Renal pelvis (tissue), 4 donors: Measurements from ENCODE around the gene MARCO. TPM values are rescaled to one million over a fixed set of nuclear protein-coding genes. Genes with fewer than 3 reads are reported as not detected.
"Not testable (repeated sequence)": the region's sequence is repeated elsewhere in the genome, so short reads cannot be mapped to it uniquely, and the experiment has no call there.

Source experiments
- DNase-seq: peaks from one replicate; pipeline ENCODE4 v3.0.0-alpha.2; 2013
- polyA plus RNA-seq, 3 donors: library from polyadenylated mRNA; unstranded; fragments of 120-200 nt; gene quantifications; one replicate each; pipeline ENCODE4 v1.2.1, GENCODE V29; 2013; ENCODE audit not compliant: insufficient read length in 3 of 3

The MARCO gene
- polyA plus RNA-seq, 3 donors = 0.06 to 0.31 TPM; not detected in 1

- DNase-seq = no peak
Observed at GRCh38 chr2:118973542-118973951, 31.6 kb downstream of the MARCO start.

DNA sequence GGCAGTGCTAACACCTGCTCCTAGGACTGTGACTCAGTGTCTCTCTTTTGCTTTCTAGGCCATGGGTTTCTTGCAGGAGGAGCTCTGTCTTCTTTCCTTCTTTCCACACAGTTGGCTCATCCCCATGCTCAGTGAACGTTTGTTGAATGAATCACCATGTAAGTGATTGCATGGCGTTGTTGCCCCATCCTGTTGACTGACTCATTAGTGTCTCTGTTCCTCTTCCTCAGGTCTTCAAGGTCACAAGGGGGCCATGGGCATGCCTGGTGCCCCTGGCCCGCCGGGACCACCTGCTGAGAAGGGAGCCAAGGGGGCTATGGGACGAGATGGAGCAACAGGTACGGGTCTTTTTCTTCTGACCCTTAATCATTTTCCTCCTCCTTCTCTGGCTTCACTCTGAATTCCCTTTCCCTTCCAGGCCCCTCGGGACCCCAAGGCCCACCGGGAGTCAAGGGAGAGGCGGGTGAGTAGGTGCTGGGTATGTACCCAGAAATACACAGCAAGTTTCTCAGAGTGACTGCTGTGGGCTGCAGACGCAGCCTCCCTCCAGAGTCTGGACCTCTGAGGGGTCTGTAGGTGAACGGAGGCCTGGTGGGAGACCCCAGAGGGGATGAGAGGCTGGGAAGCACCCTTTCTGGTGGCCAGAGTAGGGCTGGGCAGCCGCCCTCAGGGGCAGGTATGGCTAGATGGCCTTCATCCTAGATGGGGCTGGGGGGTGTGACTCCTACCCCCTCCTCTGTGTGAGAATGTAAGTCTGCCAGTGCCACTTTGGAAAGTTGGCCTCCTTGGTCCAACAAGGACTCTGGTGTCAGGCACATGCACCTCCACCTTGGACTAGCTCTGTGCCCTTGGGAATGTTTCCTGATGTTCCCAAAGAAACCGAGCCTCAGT lies 32.4 kb downstream of the MARCO start:
- DNase-seq = no peak

- DNase-seq = no peak
Observed at GRCh38 chr2:118975133-118975532, 33.1 kb downstream of the MARCO start.

DNA sequence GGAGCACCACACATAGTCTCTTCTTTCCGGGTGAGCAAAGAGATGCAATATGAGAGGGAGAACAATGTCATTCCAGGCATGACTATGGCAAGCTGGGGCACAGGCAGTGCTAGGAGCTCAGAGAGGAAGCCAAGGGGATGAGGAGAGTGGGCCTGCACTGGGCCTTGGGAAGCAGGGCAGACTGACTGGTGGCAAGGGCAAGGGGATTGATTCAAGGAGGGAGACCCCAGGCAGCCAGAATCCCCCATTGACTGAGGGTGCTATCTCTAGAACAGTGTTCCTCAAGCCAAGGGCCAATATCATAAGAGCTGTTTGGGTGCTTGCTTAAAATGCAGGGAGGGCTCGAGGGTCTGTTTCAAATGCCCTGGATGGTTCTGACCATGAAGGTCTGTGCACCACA lies 36.1 kb downstream of the MARCO start:
- no peak for DNase-seq

DNA sequence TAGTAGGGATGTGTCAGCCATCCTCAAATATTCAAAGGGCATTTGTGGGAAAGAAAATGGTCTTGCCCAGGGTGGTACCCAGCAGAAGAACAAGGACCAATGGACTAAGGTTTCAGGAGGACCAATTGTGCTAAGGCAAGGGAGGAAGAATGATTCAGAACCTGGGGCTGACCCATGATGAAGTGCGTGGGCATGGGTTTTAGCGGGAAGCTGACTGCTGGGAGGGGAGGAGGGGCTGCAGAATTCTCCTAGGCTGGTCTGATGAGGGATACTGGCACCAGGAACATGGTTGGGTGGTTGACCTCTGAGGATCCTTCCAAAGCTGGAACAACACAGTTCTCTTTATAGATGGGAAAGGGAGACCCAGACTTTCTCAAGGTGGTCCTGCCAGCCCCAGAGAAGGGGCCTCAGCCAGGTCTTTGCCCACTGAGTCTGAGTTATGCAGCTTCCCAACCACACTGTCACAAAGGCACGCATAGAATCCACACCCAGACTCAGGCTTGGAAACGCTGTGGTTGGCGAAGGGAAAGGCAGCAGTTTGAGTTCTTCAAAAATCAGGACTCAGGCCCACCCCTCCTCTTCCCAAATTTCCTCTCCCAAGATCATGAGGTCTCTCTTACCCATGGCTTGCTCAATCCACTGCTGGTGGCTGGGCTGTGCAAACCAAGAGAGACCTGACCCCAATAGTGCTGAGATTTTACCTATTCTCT lies 37.3 kb downstream of the MARCO start:
- DNase-seq = no peak

GRCh38 chr2:118980022-118980421 lies 38.0 kb downstream of the MARCO start:
- DNase-seq = no peak

DNA sequence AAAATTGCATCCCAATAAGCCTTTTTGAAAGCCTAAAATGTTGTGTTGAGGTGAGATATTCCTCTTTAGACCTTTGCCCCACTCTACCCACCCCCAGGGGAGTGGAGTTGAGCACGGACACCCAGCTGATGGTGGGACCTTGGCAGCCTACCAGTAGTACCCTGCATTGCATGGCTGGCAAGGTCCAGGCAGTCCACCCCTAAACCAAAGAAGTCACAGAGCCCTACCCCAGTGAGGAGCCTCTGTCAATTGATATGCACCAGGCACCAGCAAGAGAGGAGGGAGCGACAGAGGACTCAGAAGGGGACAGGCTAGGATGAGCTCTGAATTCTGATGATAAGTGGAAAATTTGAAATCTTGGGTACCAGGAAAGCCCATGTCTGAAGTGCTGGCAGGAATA lies 38.6 kb downstream of the MARCO start:
- DNase-seq = no peak

DNA sequence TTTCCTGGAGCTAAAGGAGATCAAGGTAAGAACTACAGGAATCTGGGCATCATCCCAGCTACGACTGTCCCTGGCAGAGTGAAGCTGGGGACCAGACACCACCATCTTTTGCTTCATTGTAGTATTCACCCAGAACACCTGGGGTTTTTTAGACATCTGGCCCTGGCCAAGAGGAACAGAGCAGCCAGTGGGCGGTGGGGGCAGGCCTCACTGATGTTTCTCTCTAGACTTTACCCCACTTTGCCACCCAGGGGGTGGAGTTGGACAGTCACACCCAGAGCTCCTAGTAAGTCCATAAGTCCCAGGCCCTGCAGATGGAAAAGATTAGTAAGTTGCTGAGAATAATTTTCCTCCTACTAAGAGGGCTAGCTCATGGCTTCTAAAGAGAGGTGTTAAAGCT lies 39.6 kb downstream of the MARCO start:
- no peak for DNase-seq

DNA sequence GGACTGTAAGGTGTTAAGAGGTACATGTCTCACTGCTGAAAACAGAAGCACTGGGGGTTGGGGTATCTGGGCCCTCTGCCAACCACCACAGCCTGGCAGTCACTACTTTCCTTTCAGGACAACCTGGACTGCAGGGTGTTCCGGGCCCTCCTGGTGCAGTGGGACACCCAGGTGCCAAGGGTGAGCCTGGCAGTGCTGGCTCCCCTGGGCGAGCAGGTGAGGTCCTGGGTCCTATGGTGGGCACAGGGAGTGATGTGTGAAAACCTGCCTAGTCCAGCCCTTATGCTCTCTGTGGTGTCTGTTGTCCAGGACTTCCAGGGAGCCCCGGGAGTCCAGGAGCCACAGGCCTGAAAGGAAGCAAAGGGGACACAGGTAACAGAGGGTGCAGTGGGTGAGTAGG lies 40.0 kb downstream of the MARCO start:
- no peak for DNase-seq

DNA sequence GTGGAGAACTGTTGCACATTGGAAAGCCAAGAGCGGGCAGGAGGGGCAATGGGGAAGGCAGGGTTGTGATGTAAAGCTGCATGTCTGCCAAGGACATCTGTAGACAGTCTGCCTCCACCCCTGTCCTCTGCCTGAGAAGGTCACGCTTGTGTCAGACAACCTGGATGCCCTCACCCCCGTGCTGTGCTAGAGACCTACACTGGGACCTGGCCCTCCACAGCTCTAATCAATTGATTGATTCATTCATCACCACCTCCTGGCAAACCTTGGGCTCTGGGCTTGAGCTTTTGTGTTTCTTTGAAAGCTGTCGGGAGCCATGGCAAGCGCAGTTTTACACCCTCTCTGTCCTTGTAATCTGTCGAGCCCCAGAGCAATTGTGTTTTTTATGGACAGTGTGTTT lies 41.1 kb downstream of the MARCO start:
- no peak for DNase-seq

- no peak for DNase-seq
Observed at GRCh38 chr2:118983915-118984314, 41.9 kb downstream of the MARCO start.

DNA sequence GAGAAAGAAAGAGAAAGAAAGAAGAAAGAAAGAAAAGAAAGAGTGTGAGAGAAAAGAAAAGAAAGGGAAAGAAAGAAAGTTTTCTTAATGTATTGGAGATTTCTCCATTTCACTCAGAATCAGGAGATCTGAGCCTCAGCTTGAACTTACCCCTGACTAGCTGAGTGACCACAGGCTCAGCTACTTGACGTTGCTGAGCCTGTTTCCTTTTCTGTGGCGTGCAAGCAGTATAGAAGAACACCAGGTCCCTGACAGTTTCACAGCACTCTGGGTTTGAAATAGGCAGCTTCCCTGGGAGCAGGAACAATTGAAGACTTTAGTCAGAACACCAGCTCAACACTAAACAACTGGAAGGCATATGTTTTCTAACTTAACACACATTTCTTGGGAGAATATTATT lies 44.7 kb downstream of the MARCO start:
- DNase-seq = no peak

DNA sequence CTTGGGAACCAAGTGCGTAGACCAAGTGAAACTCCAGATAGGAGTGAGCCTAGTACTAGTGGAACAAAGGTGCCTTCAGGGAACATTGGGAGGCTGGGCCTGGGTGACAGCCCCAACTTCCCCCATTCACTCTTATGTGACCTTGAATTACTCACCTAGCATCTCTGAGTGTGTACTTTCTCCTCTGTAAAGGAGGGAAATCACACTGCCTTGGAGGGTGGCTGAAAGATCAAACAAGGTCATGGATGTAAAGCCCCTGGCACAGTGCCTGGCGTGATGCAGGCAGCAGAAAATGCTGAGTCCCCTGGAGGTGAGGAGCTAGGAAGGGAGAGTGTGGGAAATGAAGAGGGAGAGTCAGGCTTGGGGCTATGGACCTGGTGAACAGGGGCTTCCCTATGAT lies 45.9 kb downstream of the MARCO start:
- DNase-seq = no peak

DNA sequence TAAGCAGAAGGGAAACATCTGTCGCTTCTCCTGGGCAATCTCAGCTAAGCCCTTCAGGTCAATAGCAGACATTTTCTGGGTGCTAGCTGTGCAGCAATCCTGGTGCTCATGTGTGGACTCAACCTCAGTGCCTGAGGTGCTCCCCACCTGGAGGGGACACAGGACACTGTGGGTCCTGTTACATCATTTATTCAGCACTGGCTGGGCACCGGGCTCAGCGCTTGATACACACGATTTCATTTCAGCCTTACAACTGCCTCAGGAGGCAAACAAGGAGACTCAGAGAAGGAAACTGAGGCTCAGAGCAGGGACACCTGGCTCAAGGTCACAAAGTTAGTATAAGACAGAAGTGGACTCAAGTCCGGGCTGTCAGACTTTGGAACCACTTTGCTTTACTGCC lies 46.7 kb downstream of the MARCO start:
- DNase-seq = no peak

DNA sequence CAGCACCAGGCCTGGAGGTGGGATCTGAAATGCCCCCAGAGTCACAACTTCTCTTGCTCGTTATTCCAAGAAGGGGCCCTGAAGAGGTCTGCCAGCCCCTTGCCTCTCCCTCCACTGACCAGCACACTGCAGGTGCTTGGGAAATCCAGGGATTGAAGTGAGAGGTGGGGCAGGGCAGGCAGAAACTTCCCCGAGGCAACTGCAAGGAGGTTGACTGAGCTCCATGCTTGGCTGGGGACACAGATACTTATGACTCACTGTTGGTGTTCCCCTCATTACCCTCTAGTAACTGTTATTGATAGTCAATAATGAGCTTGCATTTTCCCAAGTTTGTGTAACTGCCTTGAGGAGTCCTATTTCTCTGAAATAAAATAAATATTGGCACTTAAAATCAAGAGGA lies 47.5 kb downstream of the MARCO start:
- peak; percentile 7 for DNase-seq

DNA sequence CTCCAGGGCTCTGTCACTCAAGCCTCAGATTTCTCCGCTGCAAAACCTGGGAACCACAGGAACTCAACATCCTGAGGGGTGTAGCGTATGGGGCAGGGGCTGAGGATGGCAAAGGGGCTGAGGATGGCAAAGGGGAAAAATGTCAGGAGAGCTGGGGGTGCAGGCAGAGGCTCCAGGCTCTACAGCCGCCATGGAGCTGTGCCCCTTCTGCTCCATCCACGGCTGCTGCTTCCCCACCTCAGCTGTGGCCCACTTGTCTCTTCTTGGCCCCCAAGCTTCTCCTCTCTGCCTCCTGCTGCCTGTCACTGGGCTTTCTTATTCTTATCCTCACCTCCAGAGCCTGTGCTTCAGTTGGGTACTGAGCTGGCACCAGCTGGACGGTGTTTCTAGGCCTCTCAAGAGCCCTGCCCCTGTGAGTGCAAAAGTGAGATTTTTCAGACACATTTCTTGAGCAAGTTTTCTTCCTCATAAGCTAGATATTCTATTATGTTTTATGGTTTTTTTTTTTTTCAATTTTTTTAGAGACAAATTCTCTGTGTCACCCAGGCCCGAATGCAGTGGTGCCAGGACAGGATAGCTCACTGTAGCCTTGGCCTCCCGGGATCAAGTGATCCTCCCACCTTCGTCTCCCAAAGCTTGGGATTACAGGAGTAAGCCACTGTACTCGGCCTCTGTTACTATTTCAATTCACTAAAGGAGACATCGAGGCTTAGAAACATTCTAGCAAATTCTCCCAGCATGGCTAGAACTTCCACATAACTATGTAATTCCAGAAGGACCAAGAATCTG lies 49.0 kb downstream of the MARCO start:
- no peak for DNase-seq

GRCh38 chr2:118991554-118991953 lies 49.6 kb downstream of the MARCO start:
- DNase-seq = no peak

DNA sequence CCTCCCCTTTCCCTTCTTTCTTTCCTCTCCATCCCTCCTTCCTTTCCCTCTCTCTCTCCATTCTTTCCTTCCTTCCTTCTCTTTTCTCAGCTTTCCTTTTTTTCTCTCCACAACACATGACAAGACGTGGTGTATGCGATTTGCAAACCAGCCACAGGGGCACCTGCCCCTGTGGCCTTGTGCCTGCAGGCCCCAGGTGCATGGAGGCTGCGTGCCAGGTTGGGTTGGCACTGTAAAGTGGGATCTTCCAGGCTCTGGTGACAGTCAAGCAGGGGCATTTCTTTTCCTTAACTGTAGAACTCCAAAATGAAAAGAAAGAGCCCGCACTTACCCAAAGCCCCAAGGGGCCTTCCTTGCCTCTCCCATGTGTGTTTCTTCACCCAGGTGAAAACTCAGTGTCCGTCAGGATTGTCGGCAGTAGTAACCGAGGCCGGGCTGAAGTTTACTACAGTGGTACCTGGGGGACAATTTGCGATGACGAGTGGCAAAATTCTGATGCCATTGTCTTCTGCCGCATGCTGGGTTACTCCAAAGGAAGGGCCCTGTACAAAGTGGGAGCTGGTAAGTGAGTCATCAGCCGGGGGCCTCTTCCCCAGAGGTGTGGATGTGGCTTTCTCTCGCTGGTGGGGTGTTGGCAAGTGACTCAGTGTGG lies 50.9 kb downstream of the MARCO start:
- no peak for DNase-seq

- no peak for DNase-seq
Observed at GRCh38 chr2:118993392-118993752, 51.4 kb downstream of the MARCO start.

DNA sequence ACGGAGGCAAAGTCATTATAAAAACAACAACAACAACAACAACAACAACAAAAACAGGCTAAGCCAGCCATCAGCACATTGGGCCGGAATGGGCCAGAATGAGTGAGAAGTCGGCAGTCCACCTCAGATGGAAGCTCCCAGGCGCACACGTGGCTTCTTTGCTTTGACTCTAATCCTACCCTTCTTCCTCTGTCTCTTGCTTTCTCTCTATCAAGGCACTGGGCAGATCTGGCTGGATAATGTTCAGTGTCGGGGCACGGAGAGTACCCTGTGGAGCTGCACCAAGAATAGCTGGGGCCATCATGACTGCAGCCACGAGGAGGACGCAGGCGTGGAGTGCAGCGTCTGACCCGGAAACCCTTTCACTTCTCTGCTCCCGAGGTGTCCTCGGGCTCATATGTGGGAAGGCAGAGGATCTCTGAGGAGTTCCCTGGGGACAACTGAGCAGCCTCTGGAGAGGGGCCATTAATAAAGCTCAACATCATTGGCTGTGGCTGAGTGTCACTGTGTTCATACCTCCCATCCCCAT lies 52.2 kb downstream of the MARCO start:
- DNase-seq = no peak

GRCh38 chr2:118994778-118995177 lies 52.8 kb downstream of the MARCO start:
- DNase-seq = no peak

DNA sequence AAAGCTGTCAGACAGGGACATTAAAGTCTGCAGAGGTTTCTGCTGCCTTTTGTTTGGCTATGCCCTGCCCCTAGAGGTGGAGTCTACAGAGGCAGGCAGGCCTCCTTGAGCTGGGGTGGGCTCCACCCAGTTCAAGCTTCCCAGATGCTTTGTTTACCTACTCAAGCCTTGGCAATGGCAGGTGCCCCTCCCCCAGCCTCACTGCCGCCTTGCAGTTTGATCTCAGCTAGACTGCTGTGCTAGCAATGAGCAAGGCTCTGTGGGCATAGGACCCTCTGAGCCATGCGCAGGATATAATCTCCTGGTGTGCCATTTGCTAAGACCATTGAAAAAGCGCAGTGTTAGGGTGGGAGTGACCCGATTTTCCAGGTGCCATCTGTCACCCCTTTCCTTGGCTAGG lies 61.9 kb downstream of the MARCO start:
- not testable (repeated sequence) for DNase-seq
